ENCODE data around the gene IFNG. TPM values are rescaled to one million over a fixed set of nuclear protein-coding genes. Genes with fewer than 3 reads are reported as not detected.

The IFNG gene
- total and polyA plus RNA-seq, 2 donors from 2014 or later: not detected

GRCh38 chr12:68203460-68203875, 43.9 kb upstream of the IFNG start:
- Histone ChIP-seq H3K36me3 (ENCODE audit: control insufficient read depth in 2 of 3, insufficient read depth in 3 of 3, low read length in 3 of 3) (no peaks in the 10 kb centered on the region), H3K27ac (ENCODE audit: low read depth in 2 of 2, low read length in 2 of 2) (no peak overlapping the region), H3K9me3 (ENCODE audit: control insufficient read depth in 2 of 3, insufficient read depth in 1 of 3, low read length in 3 of 3) (no peaks in the 10 kb centered on the region), H3K4me3 (ENCODE audit: low read length in 3 of 3) (no peak overlapping the region), H3K4me1 (ENCODE audit: control insufficient read depth in 2 of 3, insufficient read depth in 2 of 3, low read depth in 1 of 3, low read length in 3 of 3) (no peaks in the 10 kb centered on the region), H3K27me3 (ENCODE audit: control insufficient read depth, insufficient read depth, low read length) (no peaks in the 10 kb centered on the region), H3K9ac (ENCODE audit: low read length in 3 of 3) (no peak overlapping the region)
- no peak for DNase-seq
- intact Hi-C loops (cut with DNase I): no loop called here
- TF ChIP-seq, protein P1, sequence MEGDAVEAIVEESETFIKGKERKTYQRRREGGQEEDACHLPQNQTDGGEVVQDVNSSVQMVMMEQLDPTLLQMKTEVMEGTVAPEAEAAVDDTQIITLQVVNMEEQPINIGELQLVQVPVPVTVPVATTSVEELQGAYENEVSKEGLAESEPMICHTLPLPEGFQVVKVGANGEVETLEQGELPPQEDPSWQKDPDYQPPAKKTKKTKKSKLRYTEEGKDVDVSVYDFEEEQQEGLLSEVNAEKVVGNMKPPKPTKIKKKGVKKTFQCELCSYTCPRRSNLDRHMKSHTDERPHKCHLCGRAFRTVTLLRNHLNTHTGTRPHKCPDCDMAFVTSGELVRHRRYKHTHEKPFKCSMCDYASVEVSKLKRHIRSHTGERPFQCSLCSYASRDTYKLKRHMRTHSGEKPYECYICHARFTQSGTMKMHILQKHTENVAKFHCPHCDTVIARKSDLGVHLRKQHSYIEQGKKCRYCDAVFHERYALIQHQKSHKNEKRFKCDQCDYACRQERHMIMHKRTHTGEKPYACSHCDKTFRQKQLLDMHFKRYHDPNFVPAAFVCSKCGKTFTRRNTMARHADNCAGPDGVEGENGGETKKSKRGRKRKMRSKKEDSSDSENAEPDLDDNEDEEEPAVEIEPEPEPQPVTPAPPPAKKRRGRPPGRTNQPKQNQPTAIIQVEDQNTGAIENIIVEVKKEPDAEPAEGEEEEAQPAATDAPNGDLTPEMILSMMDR (IDR thresholded peaks at IDR 0.05; ENCODE audit: borderline replicate concordance, extremely low read depth, insufficient read depth): no peak
- no peak for FAIRE-seq

DNA sequence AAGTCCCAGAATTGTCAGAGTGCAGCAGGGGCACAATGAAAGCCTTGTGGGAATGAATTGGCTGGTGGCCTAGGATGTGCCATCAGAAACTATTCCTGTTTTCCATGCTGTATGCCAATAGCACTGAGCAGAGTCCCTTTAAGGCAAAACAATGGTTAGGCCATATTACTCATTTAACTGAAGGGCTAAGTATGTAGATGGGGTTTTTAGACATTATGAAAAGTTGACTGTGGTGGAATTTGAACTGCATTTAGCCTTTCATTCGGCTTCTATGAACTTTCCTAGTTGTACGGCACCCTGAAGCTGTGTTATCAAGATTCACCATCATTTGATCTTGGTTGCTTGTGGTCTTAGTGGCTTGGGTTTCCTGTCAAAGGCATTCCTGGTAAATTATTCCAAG, 41.3 kb upstream of the IFNG start:
- TF ChIP-seq, protein P1 (IDR thresholded peaks at IDR 0.05; ENCODE audit: borderline replicate concordance, extremely low read depth, insufficient read depth): no peak
- no peak for DNase-seq

GRCh38 chr12:68199127-68199526, 39.6 kb upstream of the IFNG start:
- TF ChIP-seq, protein P1 (IDR thresholded peaks at IDR 0.05; ENCODE audit: borderline replicate concordance, extremely low read depth, insufficient read depth): no peak
- H3K4me1 ChIP-seq (ENCODE audit: control insufficient read depth in 2 of 3, insufficient read depth in 2 of 3, low read depth in 1 of 3, low read length in 3 of 3): no peaks in the 10 kb centered on the region
- H3K27ac ChIP-seq (ENCODE audit: low read depth in 2 of 2, low read length in 2 of 2): no peak overlapping the region
- no peaks in the 10 kb centered on the region for H3K36me3 ChIP-seq (ENCODE audit: control insufficient read depth in 2 of 3, insufficient read depth in 3 of 3, low read length in 3 of 3)
- intact Hi-C loops (cut with DNase I): no loop called here
- no peak overlapping the region for H3K9ac ChIP-seq (ENCODE audit: low read length in 3 of 3)
- DNase-seq (no peak), FAIRE-seq (no peak)
- no peak overlapping the region for H3K4me3 ChIP-seq (ENCODE audit: low read length in 3 of 3)
- no peaks in the 10 kb centered on the region for H3K27me3 ChIP-seq (ENCODE audit: control insufficient read depth, insufficient read depth, low read length)
- H3K9me3 ChIP-seq (ENCODE audit: control insufficient read depth in 2 of 3, insufficient read depth in 1 of 3, low read length in 3 of 3): no peaks in the 10 kb centered on the region

More for the DNA sequence above, 41.3 kb upstream of the IFNG start:
- Histone ChIP-seq H3K9ac (ENCODE audit: low read length in 3 of 3) (no peak overlapping the region), H3K4me3 (ENCODE audit: low read length in 3 of 3) (no peak overlapping the region), H3K9me3 (ENCODE audit: control insufficient read depth in 2 of 3, insufficient read depth in 1 of 3, low read length in 3 of 3) (no peaks in the 10 kb centered on the region), H3K4me1 (ENCODE audit: control insufficient read depth in 2 of 3, insufficient read depth in 2 of 3, low read depth in 1 of 3, low read length in 3 of 3) (no peaks in the 10 kb centered on the region), H3K27ac (ENCODE audit: low read depth in 2 of 2, low read length in 2 of 2) (no peak overlapping the region), H3K36me3 (ENCODE audit: control insufficient read depth in 2 of 3, insufficient read depth in 3 of 3, low read length in 3 of 3) (no peaks in the 10 kb centered on the region), H3K27me3 (ENCODE audit: control insufficient read depth, insufficient read depth, low read length) (no peaks in the 10 kb centered on the region)
- intact Hi-C loops (cut with DNase I): no loop called here
- no peak for FAIRE-seq

DNA sequence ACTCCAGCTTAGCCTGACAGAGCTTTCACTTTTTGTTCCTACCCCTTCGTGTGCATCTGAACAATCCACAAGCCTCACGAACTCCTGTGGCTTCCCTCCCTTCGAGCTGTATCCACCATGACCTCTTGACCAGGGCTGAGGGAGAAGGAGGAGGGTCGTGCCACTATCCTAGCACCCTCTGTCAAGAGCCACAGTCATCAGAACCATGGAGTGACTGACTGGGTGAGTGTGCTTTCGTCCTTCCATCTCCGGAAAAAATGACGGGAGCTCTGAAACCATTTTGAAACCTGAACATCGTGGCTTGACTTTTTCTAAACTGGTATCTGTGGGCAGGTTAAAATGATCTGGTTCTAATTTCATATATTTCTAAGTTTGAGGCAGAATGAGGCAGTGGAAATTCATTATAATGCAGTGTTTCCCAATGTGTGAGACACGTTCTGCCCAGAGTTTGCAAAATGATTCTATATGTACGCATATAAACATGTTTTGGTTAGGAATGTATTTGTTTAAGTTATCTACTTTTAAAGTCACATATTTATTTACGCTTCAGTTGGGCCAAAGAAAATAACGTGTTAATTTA, 39.1 kb upstream of the IFNG start:
- peak in 1 of 5 donors; percentile 44 for DNase-seq
- no peaks in the 10 kb centered on the region for H3K4me1 ChIP-seq (ENCODE audit: control insufficient read depth in 2 of 3, insufficient read depth in 2 of 3, low read depth in 1 of 3, low read length in 3 of 3)
- no peaks in the 10 kb centered on the region for H3K9me3 ChIP-seq (ENCODE audit: control insufficient read depth in 2 of 3, insufficient read depth in 1 of 3, low read length in 3 of 3)
- intact Hi-C loops (cut with DNase I): no loop called here
- no peak overlapping the region for H3K27ac ChIP-seq (ENCODE audit: low read depth in 2 of 2, low read length in 2 of 2)
- H3K27me3 ChIP-seq (ENCODE audit: control insufficient read depth, insufficient read depth, low read length): no peaks in the 10 kb centered on the region
- no peak overlapping the region for H3K4me3 ChIP-seq (ENCODE audit: low read length in 3 of 3)
- no peaks in the 10 kb centered on the region for H3K36me3 ChIP-seq (ENCODE audit: control insufficient read depth in 2 of 3, insufficient read depth in 3 of 3, low read length in 3 of 3)
- no peak overlapping the region for H3K9ac ChIP-seq (ENCODE audit: low read length in 3 of 3)
- no peak for FAIRE-seq
- TF ChIP-seq, protein P1 (IDR thresholded peaks at IDR 0.05; ENCODE audit: borderline replicate concordance, extremely low read depth, insufficient read depth): no peak
